ENCODE data around the gene NFATC1. TPM values are rescaled to one million over a fixed set of nuclear protein-coding genes. Genes with fewer than 3 reads are reported as not detected.

The NFATC1 gene
- total and polyA plus RNA-seq, 2 experiments from 2014 or later = 7.5 to 9.8 TPM

DNA sequence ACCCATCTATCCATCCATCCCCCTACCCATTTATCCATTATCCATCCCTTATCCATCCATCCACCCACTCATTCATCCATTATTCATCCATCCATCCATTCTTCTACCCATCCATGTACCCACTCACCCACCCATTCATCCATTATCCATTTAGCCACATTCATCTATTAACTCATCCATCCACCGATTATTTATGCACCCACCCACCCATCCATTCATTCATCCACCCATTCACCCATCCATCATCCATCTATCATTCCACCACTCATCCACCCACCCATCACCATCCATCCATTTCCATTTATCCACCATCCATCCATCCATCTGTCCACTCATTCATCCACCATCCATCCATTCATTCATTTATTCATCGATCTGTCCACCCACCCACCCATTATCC is 146.5 kb downstream of the NFATC1 start:
- 77 to 78% methylated on average over 2 of the region's 2 CpGs for WGBS, 2 experiments (ENCODE audit: low coverage in 1 of 2, low lambda C conversion rate in 2 of 2, missing lambda C conversion rate in 2 of 2)
- in situ Hi-C loops (cut with MboI) = no loop called here
- TF ChIP-seq EZH2phosphoT487 (IDR thresholded peaks at IDR 0.05; ENCODE audit: insufficient read depth, low read depth) (no peak), EZH2 (IDR thresholded peaks at IDR 0.05; ENCODE audit: insufficient read depth, poor library complexity, severe bottlenecking) (no peak)
- Histone ChIP-seq H3K9me2 (ENCODE audit: insufficient read depth) (no peaks in the 10 kb centered on the region), H3F3A (ENCODE audit: insufficient read depth) (no peaks in the 10 kb centered on the region), H3K36me3 (ENCODE audit: low read depth) (no peaks in the 10 kb centered on the region), H3K9me3 (ENCODE audit: low read depth) (no peaks in the 10 kb centered on the region), H3K4me3 (no peak overlapping the region), H3K79me2 (ENCODE audit: insufficient read depth) (no peaks in the 10 kb centered on the region), H3K27ac (no peak overlapping the region), H4K20me1 (ENCODE audit: insufficient read depth) (no peaks in the 10 kb centered on the region), H3K9ac (no peak overlapping the region), H3K4me1 (ENCODE audit: insufficient read depth) (no peaks in the 10 kb centered on the region), H3K4me2 (ENCODE audit: unreplicated experiment) (no peak overlapping the region), H2AFZ (no peak overlapping the region), H3K27me3 (replicated peaks; ENCODE audit: insufficient read depth) (peaks cover 15% of the 10 kb centered on the region)
- DNase-seq = no peak

DNA sequence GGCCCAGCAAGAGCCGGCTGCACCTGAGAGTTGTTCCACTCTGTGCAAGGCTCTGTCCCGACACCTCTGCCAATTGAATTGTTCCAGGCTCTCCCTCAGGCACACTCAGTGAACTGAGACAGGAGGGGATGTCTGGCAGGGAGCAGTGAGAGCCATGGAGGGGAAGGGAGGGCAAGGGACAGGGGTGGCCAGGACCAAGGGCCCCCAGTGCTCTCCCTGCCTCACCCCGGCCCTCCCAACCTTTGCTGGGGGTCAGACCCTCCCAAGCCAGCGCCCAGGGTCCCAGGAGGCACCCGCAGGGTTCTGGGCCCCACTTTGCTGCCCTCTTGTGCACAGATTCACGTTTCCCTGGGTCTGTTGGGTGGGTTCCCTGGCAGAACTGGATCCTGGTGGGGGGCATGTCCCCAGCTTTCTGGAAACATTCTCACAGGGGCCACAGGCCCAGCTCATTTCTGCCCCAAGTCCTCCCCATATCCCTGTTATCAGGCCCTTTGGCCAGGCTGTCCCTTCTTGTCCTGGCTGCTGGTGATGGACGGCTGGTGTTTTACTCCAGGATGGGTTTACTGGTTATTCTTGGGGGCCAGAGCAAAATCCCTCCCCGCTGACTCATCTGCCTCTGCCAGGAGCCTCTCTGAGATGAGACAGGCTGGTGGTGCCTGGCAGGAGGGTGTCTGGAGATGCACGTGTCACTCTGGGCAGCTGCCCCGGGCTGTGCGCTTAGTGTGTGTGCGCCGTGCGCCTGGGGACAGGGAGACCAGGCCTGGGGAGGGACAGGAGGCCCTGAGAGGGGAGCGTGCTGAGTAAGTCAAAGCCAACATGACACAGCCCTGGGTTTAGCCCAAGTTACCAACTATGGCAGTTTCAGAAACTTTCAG is 147.4 kb downstream of the NFATC1 start:
- Histone ChIP-seq H3K9me3 (ENCODE audit: low read depth) (no peaks in the 10 kb centered on the region), H3K27ac (no peak overlapping the region), H3K4me1 (ENCODE audit: insufficient read depth) (no peaks in the 10 kb centered on the region), H3K4me2 (ENCODE audit: unreplicated experiment) (no peak overlapping the region), H3K36me3 (ENCODE audit: low read depth) (no peaks in the 10 kb centered on the region), H3K9ac (no peak overlapping the region), H3F3A (ENCODE audit: insufficient read depth) (no peaks in the 10 kb centered on the region), H2AFZ (no peak overlapping the region), H3K79me2 (ENCODE audit: insufficient read depth) (no peaks in the 10 kb centered on the region), H3K27me3 (replicated peaks; ENCODE audit: insufficient read depth) (peaks cover 15% of the 10 kb centered on the region), H3K9me2 (ENCODE audit: insufficient read depth) (no peaks in the 10 kb centered on the region), H4K20me1 (ENCODE audit: insufficient read depth) (no peaks in the 10 kb centered on the region), H3K4me3 (no peak overlapping the region)
- in situ Hi-C loops (cut with MboI) = no loop called here
- TF ChIP-seq EZH2phosphoT487 (IDR thresholded peaks at IDR 0.05; ENCODE audit: insufficient read depth, low read depth) (no peak), EZH2 (IDR thresholded peaks at IDR 0.05; ENCODE audit: insufficient read depth, poor library complexity, severe bottlenecking) (no peak)
- no peak for DNase-seq
- 71 to 76% methylated on average over 14 to 15 of the region's 15 CpGs for WGBS, 2 experiments (ENCODE audit: low coverage in 1 of 2, low lambda C conversion rate in 2 of 2, missing lambda C conversion rate in 2 of 2)

DNA sequence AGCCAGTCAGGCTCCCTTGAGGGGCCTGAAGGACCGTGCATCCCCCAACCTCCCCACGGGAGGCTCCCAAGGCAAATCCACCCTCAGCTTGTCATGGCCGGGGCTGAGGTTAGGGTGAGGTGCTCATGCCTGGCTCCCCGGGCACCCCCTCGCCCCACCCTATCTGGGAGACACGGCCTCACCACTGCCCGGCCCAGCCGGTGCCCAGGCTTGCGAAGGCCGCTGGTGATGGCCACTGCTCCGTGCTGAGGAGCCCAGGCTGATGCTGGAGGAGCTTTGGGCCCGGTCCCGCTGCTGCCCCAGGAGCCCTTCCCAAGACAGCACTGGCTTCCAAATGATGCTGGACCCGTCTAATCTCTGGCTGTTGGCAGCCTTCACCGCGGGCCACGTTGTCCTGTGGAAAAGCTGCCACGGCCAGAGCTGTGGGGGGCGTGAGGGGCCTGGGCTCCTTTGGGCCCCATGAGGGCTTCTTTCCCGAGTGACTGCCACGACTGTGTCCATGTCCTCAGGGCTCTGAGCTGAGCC is 148.2 kb downstream of the NFATC1 start:
- no peak overlapping the region for H3K9ac ChIP-seq
- TF ChIP-seq EZH2 (IDR thresholded peaks at IDR 0.05; ENCODE audit: insufficient read depth, poor library complexity, severe bottlenecking) = no peak
- no peak for TF ChIP-seq EZH2phosphoT487 (IDR thresholded peaks at IDR 0.05; ENCODE audit: insufficient read depth, low read depth)
- no peaks in the 10 kb centered on the region for H3K79me2 ChIP-seq (ENCODE audit: insufficient read depth)
- no peaks in the 10 kb centered on the region for H3K9me3 ChIP-seq (ENCODE audit: low read depth)
- no peak overlapping the region for H3K4me3 ChIP-seq
- H3K4me1 ChIP-seq (ENCODE audit: insufficient read depth) = no peaks in the 10 kb centered on the region
- H2AFZ ChIP-seq = no peak overlapping the region
- no peaks in the 10 kb centered on the region for H3K36me3 ChIP-seq (ENCODE audit: low read depth)
- H4K20me1 ChIP-seq (ENCODE audit: insufficient read depth) = no peaks in the 10 kb centered on the region
- H3K27ac ChIP-seq = no peak overlapping the region
- no peak for DNase-seq
- H3K27me3 ChIP-seq (replicated peaks; ENCODE audit: insufficient read depth) = peaks cover 15% of the 10 kb centered on the region
- H3F3A ChIP-seq (ENCODE audit: insufficient read depth) = no peaks in the 10 kb centered on the region
- H3K4me2 ChIP-seq (ENCODE audit: unreplicated experiment) = no peak overlapping the region
- WGBS, 2 experiments (ENCODE audit: low coverage in 1 of 2, low lambda C conversion rate in 2 of 2, missing lambda C conversion rate in 2 of 2) = 59 to 61% methylated on average over 15 to 18 of the region's 21 CpGs
- H3K9me2 ChIP-seq (ENCODE audit: insufficient read depth) = no peaks in the 10 kb centered on the region
- in situ Hi-C loops (cut with MboI) = no loop called here

DNA sequence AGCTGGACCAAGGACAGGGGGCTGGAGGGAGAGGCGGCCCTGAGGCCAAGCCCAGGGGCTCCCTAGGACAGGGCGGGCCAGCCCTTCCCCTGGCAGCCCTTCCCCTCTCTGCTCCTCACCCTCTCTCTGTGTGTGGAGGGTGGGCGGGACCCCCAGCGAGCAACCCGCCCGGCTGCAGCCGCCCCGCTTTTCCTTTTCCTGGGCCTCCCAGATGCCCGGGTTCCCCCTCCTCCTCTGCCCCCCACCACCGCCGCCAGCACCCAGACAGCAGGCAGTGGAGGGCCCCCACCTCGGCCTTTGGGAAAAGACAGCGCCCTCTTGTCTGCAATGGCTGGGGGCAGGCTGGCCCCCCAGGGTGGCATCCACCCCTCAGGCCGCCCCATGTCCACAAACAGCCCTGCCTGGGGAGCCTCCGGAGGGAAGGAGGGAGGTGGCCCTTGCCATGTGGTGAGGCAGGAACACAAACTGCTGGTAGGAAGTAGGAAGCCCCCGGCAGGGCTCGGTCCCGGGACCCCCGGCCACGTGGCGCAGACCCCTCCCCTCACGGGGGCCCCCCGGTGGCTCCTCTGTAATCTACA is 148.7 kb downstream of the NFATC1 start:
- Histone ChIP-seq H3K4me1 (ENCODE audit: insufficient read depth) (no peaks in the 10 kb centered on the region), H3F3A (ENCODE audit: insufficient read depth) (no peaks in the 10 kb centered on the region), H3K27ac (no peak overlapping the region), H3K9me3 (ENCODE audit: low read depth) (no peaks in the 10 kb centered on the region), H3K4me3 (no peak overlapping the region), H2AFZ (no peak overlapping the region), H3K27me3 (replicated peaks; ENCODE audit: insufficient read depth) (peaks cover 15% of the 10 kb centered on the region), H3K9ac (no peak overlapping the region), H4K20me1 (ENCODE audit: insufficient read depth) (no peaks in the 10 kb centered on the region), H3K9me2 (ENCODE audit: insufficient read depth) (no peaks in the 10 kb centered on the region), H3K4me2 (ENCODE audit: unreplicated experiment) (no peak overlapping the region), H3K36me3 (ENCODE audit: low read depth) (no peaks in the 10 kb centered on the region), H3K79me2 (ENCODE audit: insufficient read depth) (no peaks in the 10 kb centered on the region)
- TF ChIP-seq EZH2 (IDR thresholded peaks at IDR 0.05; ENCODE audit: insufficient read depth, poor library complexity, severe bottlenecking) (no peak), EZH2phosphoT487 (IDR thresholded peaks at IDR 0.05; ENCODE audit: insufficient read depth, low read depth) (no peak)
- in situ Hi-C loops (cut with MboI) = no loop called here
- DNase-seq = no peak
- WGBS, 2 experiments (ENCODE audit: low coverage in 1 of 2, low lambda C conversion rate in 2 of 2, missing lambda C conversion rate in 2 of 2) = 30 to 41% methylated on average over 13 to 23 of the region's 23 CpGs
